HuH-7.5 (cell line): ENCODE results near the gene REG4.
"Not testable (repeated sequence)": the region's sequence is repeated elsewhere in the genome, so short reads cannot be mapped to it uniquely, and the experiment has no call there.

ENCODE experiments used
- DNase-seq: peaks from one replicate; pipeline ENCODE4 v3.0.0; 2011; ENCODE audit warnings: low spot score

Gene REG4

GRCh38 chr1:119811387-119811786 is at the start of gene REG4:
REG4 (minus strand) TSS chr1:119811460; CDS start chr1:119808769, 2,691 bp downstream.
- DNase-seq = no peak

- DNase-seq = no peak
Observed at GRCh38 chr1:119859647-119860046, 48.4 kb upstream of the REG4 start.

DNA sequence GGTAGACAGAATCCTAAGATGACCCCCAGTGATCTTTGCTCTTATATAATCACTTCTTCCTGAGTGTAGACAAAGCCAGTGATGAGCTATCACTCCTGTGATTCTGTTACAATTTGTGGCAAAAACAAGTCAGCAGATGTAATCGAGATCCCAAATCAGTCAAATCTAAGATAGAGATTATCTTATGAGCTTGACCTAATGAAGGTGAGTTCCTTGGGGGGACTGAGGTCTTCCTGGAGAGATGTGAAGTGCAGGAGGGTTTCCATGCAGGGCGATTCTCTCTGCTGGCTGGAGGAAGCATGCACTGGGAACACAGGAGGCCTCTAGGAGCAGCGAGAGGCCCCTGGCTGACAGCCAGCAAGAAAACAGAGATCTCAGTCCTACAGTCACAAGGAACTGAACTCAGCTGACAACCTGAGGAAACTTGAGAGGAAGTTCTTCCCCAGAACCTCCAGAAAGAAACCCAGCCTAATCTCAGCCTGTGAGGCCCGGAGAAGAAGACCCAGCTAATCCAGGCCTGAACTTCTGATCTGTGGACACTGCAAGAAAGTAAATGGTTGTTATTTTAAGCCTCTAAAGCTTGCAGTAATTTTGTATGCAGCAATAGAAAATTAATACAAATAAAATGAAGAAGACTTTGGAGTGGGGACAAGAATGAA is 47.4 kb upstream of the REG4 start:
- DNase-seq = not testable (repeated sequence)

DNA sequence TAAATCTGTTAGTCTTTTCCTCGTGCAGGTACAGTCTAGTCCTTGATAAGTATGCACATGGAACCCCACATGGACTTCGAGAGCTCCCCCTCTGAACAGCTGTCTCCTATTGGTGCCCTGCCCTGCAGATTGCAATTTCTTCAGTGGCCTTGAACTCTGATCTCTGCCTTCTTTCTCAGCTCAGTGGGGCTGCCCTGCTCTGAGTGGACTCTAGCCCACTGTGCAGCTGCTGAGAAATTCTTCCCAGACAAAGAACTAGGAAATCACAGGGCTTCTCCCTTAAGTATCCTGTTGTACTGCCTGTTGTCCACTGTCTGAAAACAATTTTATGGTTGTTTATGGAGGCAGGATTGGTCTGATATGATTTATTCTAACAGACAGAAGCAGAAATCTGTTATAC is 46.9 kb upstream of the REG4 start:
- no peak for DNase-seq

DNA sequence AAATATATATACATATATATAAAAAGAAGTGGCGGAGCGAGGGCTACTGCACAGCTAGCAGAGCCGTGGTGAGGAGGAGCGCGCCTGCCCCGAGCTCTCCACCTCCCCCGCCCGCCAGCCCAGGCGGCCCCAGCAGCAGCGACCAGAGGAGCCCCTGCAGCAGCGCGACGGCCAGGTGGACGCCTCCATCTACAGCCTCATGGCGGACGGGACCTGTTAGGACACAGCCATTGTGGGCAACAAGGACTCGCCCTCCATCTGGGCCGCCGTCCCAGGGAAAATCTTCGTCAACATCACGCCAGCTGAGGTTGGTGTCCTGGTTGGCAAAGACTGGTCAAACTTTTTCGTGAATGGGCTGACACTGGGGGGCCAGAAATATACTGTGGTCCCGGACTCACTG is 41.9 kb upstream of the REG4 start:
- no peak for DNase-seq

- DNase-seq = not testable (repeated sequence)
Observed at GRCh38 chr1:119844206-119844605, 32.9 kb upstream of the REG4 start.

GRCh38 chr1:119841306-119841705 is 30.0 kb upstream of the REG4 start:
- DNase-seq = no peak

DNA sequence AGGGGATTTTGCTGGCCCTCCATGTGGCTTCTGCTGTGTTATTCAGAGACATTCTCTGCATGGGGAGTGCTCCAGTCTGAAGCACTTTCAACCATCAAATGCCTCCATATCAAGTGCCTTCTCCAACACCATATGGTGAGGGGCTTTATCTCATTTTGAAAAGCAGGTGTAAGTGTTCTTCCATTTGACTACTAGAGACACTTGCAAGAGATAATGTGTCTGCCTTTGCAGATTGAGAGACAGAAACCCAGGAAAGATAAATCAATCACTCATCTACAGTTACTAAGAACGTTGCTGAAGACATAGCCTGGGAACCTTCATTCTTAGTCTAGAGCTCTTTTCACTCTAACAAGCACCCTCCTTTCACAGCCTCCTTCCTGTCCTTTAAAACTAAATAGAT is 29.5 kb upstream of the REG4 start:
- no peak for DNase-seq

GRCh38 chr1:119838236-119838635 is 27.0 kb upstream of the REG4 start:
- DNase-seq = no peak

DNA sequence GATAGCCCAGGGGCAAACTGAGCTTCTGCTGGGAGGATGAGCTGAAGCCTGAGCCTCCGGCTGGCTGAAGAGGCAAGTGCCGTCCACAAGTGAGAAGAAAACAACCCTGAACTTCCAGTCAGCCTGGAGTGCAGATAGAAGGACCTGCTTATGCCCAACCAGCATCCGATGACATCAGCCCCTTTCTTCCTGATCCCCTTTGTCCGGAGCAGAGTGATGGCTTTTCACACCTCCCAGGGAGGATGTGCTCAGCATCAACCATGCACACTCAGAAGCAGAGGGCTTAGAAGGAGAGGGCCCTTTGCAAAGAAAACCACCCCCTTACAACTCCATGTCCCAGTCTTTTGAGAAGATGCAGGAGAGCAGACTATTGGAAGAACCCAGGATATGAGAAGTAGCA is 23.7 kb upstream of the REG4 start:
- no peak for DNase-seq

DNA sequence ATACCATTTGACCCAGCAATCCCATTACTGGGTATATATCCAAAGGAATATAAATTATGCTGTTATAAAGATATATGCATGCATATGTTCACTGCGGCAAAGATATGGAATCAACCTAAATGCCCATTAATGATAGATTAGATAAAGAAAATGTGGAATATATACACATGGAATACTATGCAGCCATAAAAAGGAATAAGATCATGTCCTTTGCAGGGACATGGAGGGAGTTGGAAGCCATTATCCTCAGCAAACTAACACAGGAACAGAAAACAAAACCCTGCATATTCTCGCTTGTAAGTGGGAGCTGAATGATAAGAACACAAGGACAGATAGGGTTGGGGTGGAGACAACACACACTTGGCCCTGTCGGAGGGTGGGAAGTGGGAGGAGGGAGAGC is 19.8 kb upstream of the REG4 start:
- DNase-seq = no peak

DNA sequence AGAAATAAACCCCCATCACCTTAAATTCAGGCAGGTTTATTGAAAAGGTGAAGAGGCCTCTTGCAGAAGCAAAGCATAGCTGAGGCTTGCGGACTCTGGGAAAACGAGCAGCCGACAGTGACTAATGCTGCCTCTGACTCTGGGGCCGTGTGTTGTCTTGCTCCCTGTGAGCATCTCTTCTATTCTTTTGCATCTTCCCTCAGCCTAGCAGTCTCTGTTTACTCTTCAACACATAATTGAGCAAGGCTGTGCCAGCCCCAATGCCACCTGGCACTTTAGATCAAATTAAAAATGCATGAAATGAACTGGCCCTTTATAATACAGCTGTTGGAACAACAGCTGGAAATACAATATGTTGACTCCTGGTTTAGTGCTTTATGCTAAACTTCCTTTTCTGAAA is 18.4 kb upstream of the REG4 start:
- DNase-seq = no peak

- not testable (repeated sequence) for DNase-seq
Observed at GRCh38 chr1:119829006-119829405, 17.7 kb upstream of the REG4 start.

DNA sequence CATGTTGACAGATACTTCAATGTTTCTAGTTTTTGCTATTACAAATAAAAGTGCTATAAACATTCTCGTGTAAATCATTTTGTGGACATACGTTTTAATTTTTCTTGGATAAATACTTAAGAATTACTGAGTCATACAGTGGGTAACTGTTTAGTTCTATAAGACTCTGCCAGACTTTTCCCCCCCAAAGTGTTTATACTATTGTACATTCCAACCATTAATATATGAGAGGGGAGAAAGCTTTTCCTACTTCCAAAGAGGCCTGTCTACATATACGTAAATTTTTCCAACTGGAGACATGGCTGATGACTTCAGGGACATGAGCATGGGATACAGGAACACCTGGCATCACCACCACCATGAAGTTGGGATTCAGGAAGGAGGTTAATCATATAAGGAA is 17.0 kb upstream of the REG4 start:
- DNase-seq = no peak

DNA sequence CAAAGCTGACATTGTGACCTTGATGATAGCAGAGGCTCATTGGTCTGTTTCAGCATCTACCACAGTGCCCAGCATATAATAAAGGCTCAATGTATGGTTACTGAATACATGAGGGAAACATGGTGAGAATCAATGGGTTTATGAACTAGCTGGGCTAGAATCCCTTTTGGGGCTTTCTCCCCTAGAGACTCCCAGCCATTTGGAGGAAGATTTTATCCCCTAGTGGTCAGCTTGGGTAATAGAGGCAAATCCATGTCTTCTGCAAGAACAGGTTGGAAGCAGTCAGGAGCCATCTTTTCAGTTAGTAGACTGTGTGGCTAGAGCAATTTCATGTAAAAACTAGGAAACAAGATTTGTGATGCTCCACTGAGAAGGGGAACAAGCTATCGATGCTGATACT is 15.8 kb upstream of the REG4 start:
- DNase-seq = no peak

GRCh38 chr1:119822406-119822805 is 11.1 kb upstream of the REG4 start:
- no peak for DNase-seq

DNA sequence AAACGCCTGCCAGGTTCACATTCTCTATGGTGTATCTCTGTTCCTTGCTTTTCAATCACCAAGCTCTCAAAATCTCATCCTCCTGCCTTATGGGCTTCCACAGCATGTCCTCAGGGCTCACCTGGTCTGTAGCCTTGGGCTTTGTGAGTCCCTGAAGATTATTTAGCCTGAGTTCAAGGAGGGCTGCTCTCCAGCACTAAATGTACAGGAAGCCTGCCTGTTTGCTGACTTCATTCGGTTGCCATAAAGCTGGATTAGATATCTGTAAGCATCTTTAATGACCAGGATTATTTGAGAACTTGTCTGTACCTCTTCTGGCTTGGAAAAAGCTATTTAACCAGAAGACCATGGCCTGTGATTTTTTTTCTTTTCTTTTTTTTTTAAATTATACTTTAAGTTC is 6.9 kb upstream of the REG4 start:
- no peak for DNase-seq

DNA sequence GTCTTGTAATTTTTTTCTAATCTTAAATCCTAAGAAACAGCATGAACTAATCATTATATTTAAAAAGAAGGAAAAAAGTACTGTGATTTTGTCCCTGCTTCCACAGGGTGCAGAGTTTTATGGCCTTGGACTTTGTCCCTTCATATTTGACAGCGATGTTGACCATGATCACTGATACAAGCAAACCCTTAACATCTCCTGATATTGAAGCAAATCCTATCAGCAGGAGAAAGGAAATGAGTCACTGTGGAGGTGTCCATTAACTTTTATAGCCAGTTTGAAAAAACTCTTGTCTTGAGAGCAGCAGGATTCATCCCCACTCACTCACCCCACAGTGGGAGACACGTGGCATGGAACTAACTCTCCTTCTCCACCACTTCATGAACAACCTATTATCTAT is 5.1 kb upstream of the REG4 start:
- no peak for DNase-seq

DNA sequence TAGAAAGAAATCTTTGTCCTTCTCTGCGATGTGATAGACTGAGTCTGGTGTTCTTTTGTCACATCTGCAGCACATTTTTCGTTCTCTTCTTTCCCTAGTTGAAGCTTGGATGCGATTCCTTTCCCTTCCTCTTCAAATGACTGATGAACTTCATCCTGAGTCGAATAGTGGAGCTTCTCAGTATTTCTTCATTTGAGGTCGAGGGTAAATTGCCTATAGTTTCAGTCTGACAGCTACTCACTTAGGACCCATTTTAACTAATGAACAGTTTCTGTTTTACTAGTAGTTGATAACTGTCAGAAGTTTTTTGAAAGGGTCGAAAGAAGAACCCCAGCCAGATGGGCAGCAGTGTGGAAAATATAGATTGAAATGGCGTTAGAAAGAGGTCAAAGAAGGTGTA is 4.7 kb upstream of the REG4 start:
- DNase-seq = no peak

GRCh38 chr1:119815361-119815760 is 4.1 kb upstream of the REG4 start:
- DNase-seq = no peak

DNA sequence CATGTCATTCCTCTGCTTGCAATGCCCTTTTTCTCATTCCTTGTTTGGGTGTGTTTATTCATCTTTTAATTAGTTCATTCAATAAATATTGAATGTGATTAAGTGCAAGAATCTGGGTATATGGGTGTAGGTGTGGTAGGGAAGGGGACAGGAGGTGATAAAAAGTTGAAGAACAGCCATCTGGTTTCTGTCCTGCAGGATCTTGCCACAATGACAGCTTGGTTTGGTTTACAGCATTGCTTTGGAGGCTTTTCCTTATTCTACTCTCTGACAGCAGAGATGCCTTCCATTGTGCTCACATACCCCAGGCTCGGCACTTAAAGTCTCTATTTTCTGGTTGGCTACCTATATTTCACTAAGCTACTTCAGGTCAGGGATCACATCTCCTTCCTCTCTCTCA is 3.0 kb upstream of the REG4 start:
- no peak for DNase-seq

DNA sequence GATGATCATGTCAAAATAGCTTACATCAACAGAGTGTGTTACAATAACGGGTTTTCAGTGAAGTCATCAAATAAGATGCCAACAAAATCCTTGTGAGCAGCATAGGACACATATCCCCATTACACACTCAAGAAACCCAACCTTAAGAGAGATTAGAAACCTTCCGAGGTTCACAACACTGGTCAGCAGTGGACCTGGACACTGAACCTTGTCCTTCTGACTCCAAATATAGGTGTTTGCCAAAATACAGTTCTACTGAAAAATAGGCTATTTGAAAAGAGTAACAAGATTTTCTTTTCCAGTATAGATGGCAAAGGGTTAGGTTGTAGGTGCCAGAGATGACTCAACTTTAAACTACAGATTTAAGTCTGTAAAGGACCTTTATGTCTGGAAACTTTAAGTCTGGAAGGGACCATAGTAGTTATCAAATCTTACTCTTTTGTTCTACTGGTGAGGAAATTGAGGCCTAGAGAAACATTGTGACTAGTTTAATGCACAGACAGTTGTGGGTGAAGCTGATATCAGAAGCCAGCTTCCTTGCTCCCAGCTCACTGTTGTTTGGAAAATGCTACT is 811 bp upstream of the REG4 start:
- DNase-seq = no peak

DNA sequence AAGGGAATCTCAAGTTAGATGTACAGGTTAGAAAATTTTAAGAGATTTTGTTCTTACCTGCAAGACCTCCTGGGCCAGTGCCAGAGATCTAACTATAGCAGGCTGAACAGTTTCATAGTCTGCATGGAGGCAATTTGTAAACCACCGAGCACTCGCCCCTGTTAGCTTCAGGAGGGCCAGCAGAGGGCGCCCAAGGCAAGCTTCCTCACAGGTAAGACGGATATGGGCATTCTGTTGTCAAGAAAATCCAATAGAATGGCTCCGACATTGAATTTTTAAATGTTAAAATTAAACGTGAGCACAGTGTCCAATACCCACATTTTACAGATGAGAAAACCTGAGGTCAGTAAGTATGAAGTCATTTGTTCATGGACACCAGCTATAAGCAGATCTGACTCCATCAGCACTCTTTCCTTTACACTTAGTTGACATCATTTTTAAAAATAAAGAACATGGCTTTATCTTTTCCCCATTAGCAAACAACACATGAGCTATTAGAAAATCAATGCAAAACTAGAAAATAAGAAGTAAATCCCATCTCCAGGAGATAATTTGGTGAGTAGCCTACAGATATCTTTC is 2.2 kb downstream of the REG4 start:
- DNase-seq = peak; percentile 48

DNA sequence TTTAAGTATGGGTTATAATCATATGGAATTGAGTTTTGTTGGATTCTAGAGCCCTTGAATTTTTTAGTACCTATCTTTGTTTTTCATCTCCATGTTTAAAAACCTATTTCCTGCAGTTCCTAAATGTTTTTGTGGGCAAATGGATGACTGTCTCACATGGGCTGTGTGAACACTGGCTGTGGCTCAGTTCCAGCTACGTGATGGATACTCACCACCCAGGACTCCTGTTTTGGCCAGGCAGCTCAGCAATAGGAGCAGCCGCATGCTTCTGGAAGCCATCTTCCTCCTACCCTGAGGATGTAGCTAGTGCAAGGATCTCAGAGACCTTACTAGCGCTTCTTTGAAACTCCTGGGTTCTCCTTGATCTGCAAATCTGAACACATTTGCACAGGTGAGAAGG is 2.8 kb downstream of the REG4 start:
- DNase-seq = no peak
